TTC549 (cell line): Measurements from ENCODE around the gene CACHD1.
"Not testable (repeated sequence)": the region's sequence is repeated elsewhere in the genome, so short reads cannot be mapped to it uniquely, and the experiment has no call there.

Experiments used
- FAIRE-seq: peaks from 2 replicates; lab custom pipeline; 2012; peaks lifted over from hg19 to GRCh38; lab: Jason Lieb, UNC

Gene CACHD1

DNA sequence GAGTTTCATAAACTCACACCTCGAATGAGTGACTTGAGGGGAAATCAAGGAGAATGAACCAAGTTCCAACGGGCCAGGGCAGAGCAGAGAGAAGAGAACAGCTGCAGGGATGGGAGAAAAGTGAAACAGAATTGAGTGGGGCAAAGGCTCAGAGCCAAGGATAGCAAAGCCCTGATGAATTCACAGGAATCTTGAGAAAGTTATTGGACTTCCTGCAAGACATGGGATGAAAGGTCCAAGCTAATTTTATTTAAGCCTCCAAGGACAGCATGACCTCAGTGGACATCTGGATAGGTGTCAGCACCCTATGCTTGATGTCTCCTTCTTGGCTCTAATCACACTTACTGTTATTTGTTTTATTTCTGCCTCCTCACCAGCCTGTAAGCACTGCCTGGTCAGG is 232.0 kb downstream of the CACHD1 start:
- FAIRE-seq = no peak

DNA sequence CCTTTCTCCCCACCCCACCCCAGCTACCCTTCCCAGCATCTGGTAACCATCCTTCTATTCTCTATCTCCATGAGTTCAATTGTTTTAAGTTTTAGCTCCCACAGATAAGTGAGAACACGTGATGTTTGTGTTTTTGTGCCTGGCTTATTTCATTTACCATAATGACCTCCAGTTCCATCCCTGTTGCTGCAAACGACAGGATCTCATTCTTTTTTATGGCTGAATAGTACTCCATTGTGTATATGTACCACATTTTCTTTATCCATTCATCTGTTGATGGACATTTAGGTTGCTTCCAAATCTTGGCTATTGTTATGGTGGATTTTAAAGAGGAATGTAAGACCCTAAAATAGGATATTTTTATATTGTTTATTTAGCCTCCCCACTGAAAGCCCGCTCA is 232.7 kb downstream of the CACHD1 start:
- not testable (repeated sequence) for FAIRE-seq

DNA sequence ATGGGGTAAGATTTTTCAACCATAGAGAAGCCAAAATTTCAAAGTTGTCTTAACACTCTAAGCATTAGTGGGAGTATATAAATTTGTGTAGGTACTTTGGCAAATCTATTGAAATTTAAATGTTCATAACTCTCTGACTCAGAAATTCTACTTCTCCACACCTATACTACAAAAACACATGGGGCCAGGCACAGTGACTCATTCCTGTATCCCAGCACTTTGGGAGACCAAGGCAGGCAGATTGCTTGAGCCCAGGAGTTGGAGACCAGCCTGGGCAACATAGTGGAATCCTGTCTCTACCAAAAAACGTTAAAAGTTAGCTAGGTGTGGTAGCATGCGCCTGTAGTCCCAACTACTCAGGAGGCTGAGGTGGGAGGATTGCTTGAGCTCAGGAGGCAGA is 233.7 kb downstream of the CACHD1 start:
- FAIRE-seq = no peak

DNA sequence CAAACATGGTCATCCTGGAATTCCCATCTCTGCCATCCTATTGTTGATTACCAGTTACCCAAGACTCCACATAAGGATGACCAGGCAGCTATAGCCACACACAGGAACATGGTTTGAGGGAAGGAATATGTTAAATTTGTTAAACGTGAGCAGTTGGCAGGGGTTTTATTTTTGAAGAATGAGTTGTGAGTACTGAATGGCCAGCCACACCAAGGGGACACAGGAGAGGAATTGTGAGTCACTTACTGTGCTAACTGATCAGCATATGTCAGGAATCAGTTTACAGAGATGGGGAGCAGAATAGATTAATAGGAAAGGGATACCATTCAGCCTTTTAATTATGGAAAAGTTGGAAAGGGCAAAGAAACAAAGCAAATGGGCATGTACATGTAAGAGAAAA is 235.7 kb downstream of the CACHD1 start:
- no peak for FAIRE-seq

DNA sequence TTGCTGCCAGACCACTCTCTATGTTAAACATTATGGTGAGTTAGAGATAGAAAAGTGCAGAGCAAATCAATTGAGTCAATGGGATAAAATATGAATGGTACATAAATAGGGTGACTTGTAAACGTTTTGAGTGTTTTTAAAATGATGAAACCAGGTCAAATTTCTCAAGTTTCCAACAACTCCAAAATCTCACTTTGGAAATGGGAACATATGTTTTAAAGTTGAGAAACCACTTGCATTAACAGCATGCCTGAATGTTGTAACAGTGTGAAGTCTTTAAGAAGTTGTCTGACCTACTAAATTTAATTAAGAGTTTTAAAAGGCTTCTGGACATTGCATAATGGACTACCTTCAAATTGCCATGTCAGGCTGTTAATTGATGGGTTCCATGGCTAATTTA is 241.3 kb downstream of the CACHD1 start:
- no peak for FAIRE-seq

DNA sequence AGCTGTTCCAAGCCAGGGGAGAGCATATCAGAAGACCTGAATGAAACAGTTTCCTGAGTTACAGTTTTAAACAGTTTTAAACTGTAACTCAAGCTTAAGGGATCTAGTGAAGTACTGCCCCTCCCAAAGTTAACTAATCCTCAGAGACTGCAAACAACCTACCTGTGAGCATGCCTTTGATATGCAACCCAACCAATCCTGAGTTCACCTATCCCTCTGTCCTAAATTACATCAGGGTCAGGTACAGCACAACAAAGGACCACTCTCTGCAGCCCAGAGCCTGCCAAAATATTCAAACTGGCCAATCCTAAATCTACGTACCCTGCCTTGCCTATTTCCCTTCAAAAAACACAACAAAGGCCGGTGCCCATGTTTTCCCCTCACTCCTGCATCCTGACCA is 242.1 kb downstream of the CACHD1 start:
- FAIRE-seq = no peak

DNA sequence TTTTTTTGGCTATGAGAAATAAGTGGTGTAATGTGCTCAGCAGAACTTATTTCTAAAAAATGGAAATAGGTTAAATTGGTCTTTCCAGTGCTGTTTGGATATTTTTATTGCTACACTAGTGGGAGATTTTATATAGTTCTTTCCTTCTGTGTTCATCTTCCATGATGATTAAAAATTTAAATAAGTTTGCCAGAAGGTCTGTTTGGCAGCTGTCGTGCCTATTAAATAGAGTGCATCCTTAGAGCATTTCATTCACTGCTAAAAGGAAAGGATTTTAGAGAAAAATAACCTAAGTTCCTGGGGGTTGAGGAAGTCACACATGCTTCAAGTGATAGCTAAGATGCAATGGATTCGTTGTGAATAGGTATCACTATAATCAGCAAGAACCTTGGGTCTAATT is 245.3 kb downstream of the CACHD1 start:
- FAIRE-seq = no peak

DNA sequence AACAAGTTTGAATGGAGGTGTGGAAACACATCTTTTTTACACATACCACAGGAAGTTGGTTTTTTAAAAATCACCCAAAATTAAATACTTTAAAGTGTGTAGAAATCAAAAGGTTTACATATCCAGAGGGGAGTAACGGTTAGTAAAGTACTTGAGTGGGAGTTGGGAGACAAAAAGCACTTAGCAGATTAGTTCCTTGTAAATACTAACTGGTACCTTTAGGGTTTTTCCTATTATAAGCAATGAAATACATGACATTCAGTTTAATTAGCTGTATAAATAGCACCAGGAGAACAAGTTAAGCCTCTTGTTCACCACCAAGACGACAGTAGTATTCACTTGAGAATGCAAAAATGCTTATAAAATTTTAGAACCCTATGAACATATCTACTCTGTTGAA is 251.2 kb downstream of the CACHD1 start:
- no peak for FAIRE-seq

DNA sequence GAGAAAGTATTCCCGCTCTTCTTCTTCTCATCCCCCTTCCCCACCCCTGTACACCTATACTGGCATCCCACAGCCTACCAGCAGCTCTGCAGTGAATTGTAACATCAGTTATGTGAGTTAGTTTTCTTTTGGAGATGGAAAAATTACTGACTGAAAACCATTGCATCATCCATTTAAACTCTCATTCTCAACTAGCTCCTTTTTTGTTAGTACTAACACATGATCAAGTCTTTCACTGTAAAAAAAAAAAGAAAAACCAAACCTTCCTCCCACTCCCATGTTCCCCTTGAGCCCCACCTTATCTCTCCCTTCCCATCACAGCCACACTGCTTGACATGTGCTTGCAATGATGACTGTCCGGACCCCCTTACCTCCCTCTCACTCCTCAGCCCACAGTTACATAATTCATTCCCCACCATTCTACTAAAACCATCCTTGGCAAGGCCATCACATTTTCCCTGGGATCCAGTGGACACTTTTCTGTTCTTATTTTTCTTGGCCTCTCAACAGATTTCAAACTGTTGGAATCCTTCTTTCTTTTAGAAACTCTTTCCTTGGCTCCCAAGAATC is 251.7 kb downstream of the CACHD1 start:
- no peak for FAIRE-seq

DNA sequence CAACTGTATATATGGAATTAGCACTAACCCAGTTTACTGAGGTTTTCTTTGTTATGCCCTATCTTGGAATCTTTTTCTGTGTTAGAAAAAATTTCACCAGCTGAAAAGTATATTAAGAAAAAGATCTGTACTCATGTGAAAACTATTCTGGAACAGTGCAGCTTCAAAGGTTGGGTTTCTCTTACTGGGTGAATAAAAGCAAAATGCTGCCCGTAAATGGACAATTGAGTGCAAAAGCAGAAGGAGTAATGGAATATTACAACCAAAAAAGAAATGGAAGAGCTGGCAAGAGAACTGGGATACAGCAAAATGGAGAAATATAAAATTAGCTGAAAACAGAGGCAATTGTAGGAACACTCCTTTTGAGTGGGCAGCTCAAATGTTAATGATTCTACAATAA is 257.9 kb downstream of the CACHD1 start:
- no peak for FAIRE-seq

DNA sequence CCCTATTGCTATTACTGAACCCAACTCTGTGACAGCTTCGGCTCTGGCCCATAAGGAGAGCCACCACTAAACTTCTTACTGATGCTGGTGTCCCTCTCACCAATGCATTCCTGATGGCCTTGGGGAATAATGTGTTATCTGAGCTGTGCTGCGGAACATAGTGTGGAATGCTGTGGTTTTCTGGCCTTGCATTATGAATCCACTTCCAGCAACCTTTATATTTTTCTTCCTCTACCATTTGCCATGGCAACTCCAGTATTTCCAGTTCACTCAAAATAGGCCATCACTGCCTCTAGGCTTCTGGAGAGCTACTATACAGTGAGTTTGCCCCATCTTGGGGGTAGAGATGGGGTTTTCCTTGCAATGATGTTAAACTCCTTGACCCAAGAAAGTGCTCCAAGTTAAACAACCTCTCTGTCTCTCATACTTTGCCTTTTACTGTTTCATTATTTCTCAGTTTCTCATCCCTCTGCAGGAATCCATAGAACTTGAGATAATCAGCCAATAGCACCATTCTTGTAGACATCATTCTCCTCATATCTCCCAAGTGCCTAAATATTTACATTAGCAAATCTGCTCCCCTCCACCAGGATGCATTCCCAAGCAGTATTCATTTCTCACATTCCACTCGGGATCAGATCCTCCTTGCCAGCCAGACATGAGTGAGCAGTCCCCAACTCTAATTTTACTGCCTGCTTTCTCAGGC is 263.8 kb downstream of the CACHD1 start:
- no peak for FAIRE-seq

DNA sequence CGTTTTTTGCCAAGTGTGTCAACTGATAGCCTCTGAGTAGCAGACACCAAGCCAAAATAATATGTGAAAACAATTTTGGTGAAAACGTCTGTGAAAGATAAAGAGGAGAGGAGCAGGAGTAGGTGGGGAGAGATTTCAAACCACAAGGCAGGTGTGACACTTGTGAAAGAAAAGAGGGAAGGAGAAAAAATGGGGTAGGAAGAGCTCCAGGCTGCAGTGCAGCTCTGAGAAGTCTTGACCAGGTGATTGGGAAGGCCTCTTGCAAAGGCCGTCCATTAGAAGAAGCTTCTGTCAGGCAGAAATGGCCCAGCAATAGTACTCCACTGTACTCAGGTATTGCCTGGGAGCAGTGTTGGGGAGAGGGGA is 264.3 kb downstream of the CACHD1 start:
- FAIRE-seq = no peak

DNA sequence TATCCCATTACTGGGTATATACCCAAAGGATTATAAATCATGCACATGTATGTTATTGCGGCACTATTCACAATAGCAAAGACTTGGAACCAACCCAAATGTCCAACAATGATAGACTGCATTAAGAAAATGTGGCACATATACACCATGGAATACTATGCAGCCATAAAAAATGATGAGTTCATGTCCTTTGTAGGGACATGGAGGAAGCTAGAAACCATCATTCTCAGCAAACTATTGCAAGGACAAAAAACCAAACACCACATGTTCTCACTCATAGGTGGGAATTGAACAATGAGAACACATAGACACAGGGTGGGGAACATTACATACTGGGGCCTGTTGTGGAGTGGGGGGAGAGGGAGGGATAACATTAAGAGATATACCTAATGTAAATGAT is 270.8 kb downstream of the CACHD1 start:
- FAIRE-seq = not testable (repeated sequence)
